Right lobe of liver (tissue), 6 donors: ENCODE data around the gene FAM171A2. TPM values are rescaled to one million over a fixed set of nuclear protein-coding genes. Genes with fewer than 3 reads are reported as not detected.
"Not testable (repeated sequence)": the region's sequence is repeated elsewhere in the genome, so short reads cannot be mapped to it uniquely, and the experiment has no call there.

Experiments
- ATAC-seq, 4 donors: fragments of 200-7000 bp; cut with Tn5 transposase; one replicate each; pipeline ENCODE4 v1.9.1; 2020; ENCODE audit warnings: mild to moderate bottlenecking in 4 of 4, moderate library complexity in 4 of 4
- DNase-seq, 3 donors: peaks; one replicate each; pipeline ENCODE4 v3.0.0-alpha.2; 2020
- H3K27ac ChIP-seq, 3 donors: fragments of 200-600 bp; one replicate each; pipeline ENCODE4 v1.8.0; 2022
- H3K27me3 ChIP-seq, 2 donors: fragments of 200-600 bp; one replicate each; pipeline ENCODE4 v1.8.0; 2022
- H3K36me3 ChIP-seq, 4 donors: fragments of 200-600 bp; sonication (generic) in 1 of 4; one replicate each; pipeline versions ENCODE4 v1.5.1 to v1.8.0; 2017 to 2022; ENCODE audit warnings: control low read depth in 1 of 4
- H3K4me1 ChIP-seq, 4 donors: fragments of 200-600 bp; sonication (generic) in 1 of 4; one replicate each; pipeline versions ENCODE4 v1.5.1 to v1.8.0; 2017 to 2022; ENCODE audit warnings: control low read depth in 1 of 4
- H3K4me3 ChIP-seq, 3 donors: fragments of 200-600 bp; one replicate each; pipeline ENCODE4 v1.8.0; 2022
- H3K9me3 ChIP-seq, 4 donors: fragments of 200-600 bp; sonication (generic) in 1 of 4; one replicate each; pipeline versions ENCODE4 v1.5.1 to v1.8.0; 2017 to 2022; ENCODE audit warnings: control low read depth in 1 of 4
- CTCF ChIP-seq, 4 donors: fragments of 200-600 bp in 3 of 4; fragments of 450-650 bp in 1 of 4; IDR thresholded peaks; one replicate each; pipeline versions ENCODE4 v1.5.1 to v1.8.0; 2016 to 2022; ENCODE audit warnings: antibody characterized with exemption in 4 of 4, mild to moderate bottlenecking in 2 of 4
- POLR2A ChIP-seq: fragments of 450-650 bp; IDR thresholded peaks from one replicate; pipeline ENCODE4 v1.6.1; 2017; ENCODE audit warnings: antibody characterized with exemption, mild to moderate bottlenecking
- WGBS: methylation state at CpG from one replicate; pipeline ENCODE4 v1.1.6; 2018; ENCODE audit warnings: low coverage, low lambda C conversion rate; ENCODE audit not compliant: insufficient coverage; ENCODE audit errors: missing lambda C conversion rate; 5-methylcytosine and 5-hydroxymethylcytosine counted together
- intact Hi-C, 2 donors: fragments of 100-400 bp; cut with DNase I; formaldehyde crosslinking; loops; one replicate each; pipeline versions ENCODE4 v1.11.2 to v1.14.1; 2022
- total RNA-seq, 6 experiments: library from RNA; depleted of rRNA in 2 of 6; stranded (reverse); fragments of >200 nt in 2 of 6; fragmentation: NEBNext Ultra II Directional in 3 of 6; extraction: Animal tissue kit (Norgen Biotek cat#: 25700) in 3 of 6; gene quantifications; one replicate each; pipeline versions ENCODE4 v1.1.0 to v1.2.4, GENCODE V29; 2016 to 2023
- donor health status: DM: no; HTN: yes; CAD: no.
- donor health status: DM: no; HTN: no; CAD: no.
- donor health status: DM: no; HTN: no; CAD: no.
- donor health status: DM: no; HTN: yes; CAD: no.
- donor health status: DM: no; HTN: yes; CAD: no.

Gene FAM171A2
- total RNA-seq, 6 experiments from 2014 or later = 0.16 to 0.68 (median 0.39) TPM

- 100% methylated on average over 1 of the region's 2 CpGs for WGBS
- intact Hi-C loops = no loop called here
- TF ChIP-seq POLR2A (no peak), CTCF (IDR thresholded peaks at IDR 0.05) (no peak)
- no peaks in the 10 kb centered on the region for H3K27me3 ChIP-seq
- ATAC-seq (no peak), DNase-seq (no peak)
- H3K9me3 ChIP-seq = no peaks in the 10 kb centered on the region
- peaks cover 0 to 6% (median 0%) of the 10 kb centered on the region in 4 donors for H3K36me3 ChIP-seq
- no peak overlapping the region for H3K4me3 ChIP-seq
- H3K27ac ChIP-seq = no peak overlapping the region
- no peaks in the 10 kb centered on the region for H3K4me1 ChIP-seq
These were observed 31.2 kb upstream of the FAM171A2 start for GRCh38 chr17:44394833-44395232.

GRCh38 chr17:44394112-44394511 is 30.5 kb upstream of the FAM171A2 start:
- WGBS = 87% methylated on average over 8 of the region's 9 CpGs
- ATAC-seq, H3K9me3 ChIP-seq, H3K27me3 ChIP-seq, H3K4me1 ChIP-seq, intact Hi-C loops, H3K27ac ChIP-seq, H3K36me3 ChIP-seq, H3K4me3 ChIP-seq, DNase-seq: not testable (repeated sequence)

- Histone ChIP-seq H3K36me3 (no peaks in the 10 kb centered on the region), H3K4me1 (peaks cover 0 to 2% (median 0%) of the 10 kb centered on the region in 4 donors), H3K4me3 (no peak overlapping the region), H3K9me3 (no peaks in the 10 kb centered on the region), H3K27me3 (peaks cover 0 to 6% of the 10 kb centered on the region in 2 donors), H3K27ac (no peak overlapping the region)
- intact Hi-C loops = no loop called here
- no peak for TF ChIP-seq POLR2A
- no peak for TF ChIP-seq CTCF (IDR thresholded peaks at IDR 0.05)
- ATAC-seq = no peak
- DNase-seq = peak in 1 of 3 donors; percentile 5
- 57% methylated on average over 10 of the region's 10 CpGs for WGBS
These were observed 26.7 kb upstream of the FAM171A2 start for GRCh38 chr17:44390250-44390870.

- Histone ChIP-seq H3K36me3 (no peaks in the 10 kb centered on the region), H3K27ac (no peak overlapping the region), H3K4me1 (peaks cover 0 to 6% (median 0%) of the 10 kb centered on the region in 4 donors), H3K27me3 (peaks cover 0 to 6% of the 10 kb centered on the region in 2 donors), H3K4me3 (no peak overlapping the region), H3K9me3 (no peaks in the 10 kb centered on the region)
- DNase-seq = peak in 1 of 3 donors; percentile 31
- TF ChIP-seq CTCF (IDR thresholded peaks at IDR 0.05) (no peak), POLR2A (no peak)
- intact Hi-C loops = no loop called here
- 40% methylated on average over 6 of the region's 6 CpGs for WGBS
- ATAC-seq = no peak
These were observed 26.1 kb upstream of the FAM171A2 start for GRCh38 chr17:44389723-44390202.

- no peak for DNase-seq
- no peak for ATAC-seq
- no CpG with 5 or more reads among the region's 1 CpG for WGBS
- TF ChIP-seq POLR2A (no peak), CTCF (IDR thresholded peaks at IDR 0.05) (no peak)
- H3K9me3 ChIP-seq = no peaks in the 10 kb centered on the region
- no peak within 1 kb of the TSS for H3K27ac ChIP-seq
- H3K27me3 ChIP-seq = peaks cover 0 to 6% of the 10 kb centered on the region in 2 donors
- no peaks in the 10 kb centered on the region for H3K36me3 ChIP-seq
- peaks cover 0 to 7% (median 0%) of the 10 kb centered on the region in 4 donors for H3K4me1 ChIP-seq
- intact Hi-C loops = no loop called here
- H3K4me3 ChIP-seq = no peak within 1 kb of the TSS
These were observed 25.6 kb upstream of the FAM171A2 start, which contains the start of gene ITGA2B for GRCh38 chr17:44389281-44389680. TSS of gene ITGA2B (minus strand) at chr17:44389649. CDS start at chr17:44389473, 176 bp downstream.
